MM.1S (cell line): Measurements from ENCODE around the gene DDX39A.

Experiments
- EZH2 ChIP-seq: fragments of 300-600 bp; sonication (generic); optimal IDR thresholded peaks from 2 replicates; pipeline ENCODE3; 2017; ENCODE audit warnings: low read depth, mild to moderate bottlenecking, antibody characterized with exemption, low read length, mixed read lengths
- EZH2phosphoT487 ChIP-seq: fragments of 300-600 bp; sonication (generic); IDR thresholded peaks from 2 replicates; pipeline ENCODE4 v1.6.1; 2018; ENCODE audit warnings: antibody characterized with exemption, low read length
- TF ChIP-seq, protein P1 (sequence below): fragments of 300-600 bp; sonication (generic); IDR thresholded peaks from 2 replicates; pipeline ENCODE4 v1.5.1; 2016; ENCODE audit warnings: antibody characterized with exemption, low read length, mixed read lengths

DNA sequence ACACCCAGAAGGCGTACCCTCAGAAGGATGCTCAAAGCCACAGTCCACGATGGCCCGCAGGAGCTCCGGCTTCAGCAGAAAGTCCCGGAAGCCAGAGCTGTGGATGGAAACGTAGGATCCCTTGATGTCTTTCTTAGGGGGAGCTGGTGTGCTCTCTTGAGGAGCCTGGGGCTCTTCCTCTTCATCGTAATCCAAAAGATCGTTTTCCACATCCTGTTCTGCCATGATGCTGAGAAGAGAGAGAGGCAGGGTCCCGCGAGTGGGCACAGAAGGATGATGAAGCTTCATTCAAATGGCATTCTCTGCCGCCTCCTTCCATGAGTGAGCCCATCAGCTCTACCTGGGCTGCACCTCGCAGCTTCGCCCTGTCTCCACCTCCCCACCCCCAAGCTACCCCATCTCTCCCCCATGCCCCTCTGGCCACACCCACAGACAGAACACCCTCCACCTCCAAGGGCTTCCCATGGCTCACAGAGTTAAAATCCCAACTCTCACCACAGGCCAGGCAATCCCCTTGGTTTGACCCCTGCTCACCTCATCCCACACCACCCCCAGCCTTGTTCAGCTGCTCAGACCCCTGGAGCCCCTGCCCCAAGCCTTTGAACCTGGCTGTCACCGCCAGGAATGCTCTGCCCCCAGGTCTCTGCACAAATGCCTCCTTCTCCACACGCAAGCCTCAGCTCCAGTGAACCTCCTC is 6.0 kb downstream of the DDX39A start:
- TF ChIP-seq, protein P1, sequence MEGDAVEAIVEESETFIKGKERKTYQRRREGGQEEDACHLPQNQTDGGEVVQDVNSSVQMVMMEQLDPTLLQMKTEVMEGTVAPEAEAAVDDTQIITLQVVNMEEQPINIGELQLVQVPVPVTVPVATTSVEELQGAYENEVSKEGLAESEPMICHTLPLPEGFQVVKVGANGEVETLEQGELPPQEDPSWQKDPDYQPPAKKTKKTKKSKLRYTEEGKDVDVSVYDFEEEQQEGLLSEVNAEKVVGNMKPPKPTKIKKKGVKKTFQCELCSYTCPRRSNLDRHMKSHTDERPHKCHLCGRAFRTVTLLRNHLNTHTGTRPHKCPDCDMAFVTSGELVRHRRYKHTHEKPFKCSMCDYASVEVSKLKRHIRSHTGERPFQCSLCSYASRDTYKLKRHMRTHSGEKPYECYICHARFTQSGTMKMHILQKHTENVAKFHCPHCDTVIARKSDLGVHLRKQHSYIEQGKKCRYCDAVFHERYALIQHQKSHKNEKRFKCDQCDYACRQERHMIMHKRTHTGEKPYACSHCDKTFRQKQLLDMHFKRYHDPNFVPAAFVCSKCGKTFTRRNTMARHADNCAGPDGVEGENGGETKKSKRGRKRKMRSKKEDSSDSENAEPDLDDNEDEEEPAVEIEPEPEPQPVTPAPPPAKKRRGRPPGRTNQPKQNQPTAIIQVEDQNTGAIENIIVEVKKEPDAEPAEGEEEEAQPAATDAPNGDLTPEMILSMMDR: no peak
- TF ChIP-seq EZH2phosphoT487 (no peak), EZH2 (no peak)
